ENCODE measurements around the gene PPY. TPM values are rescaled to one million over a fixed set of nuclear protein-coding genes. Genes with fewer than 3 reads are reported as not detected.

The PPY gene
- total and polyA plus RNA-seq, 2 donors (not counting 1 experiment from before 2014, with no cell fraction given), result not detected

DNA sequence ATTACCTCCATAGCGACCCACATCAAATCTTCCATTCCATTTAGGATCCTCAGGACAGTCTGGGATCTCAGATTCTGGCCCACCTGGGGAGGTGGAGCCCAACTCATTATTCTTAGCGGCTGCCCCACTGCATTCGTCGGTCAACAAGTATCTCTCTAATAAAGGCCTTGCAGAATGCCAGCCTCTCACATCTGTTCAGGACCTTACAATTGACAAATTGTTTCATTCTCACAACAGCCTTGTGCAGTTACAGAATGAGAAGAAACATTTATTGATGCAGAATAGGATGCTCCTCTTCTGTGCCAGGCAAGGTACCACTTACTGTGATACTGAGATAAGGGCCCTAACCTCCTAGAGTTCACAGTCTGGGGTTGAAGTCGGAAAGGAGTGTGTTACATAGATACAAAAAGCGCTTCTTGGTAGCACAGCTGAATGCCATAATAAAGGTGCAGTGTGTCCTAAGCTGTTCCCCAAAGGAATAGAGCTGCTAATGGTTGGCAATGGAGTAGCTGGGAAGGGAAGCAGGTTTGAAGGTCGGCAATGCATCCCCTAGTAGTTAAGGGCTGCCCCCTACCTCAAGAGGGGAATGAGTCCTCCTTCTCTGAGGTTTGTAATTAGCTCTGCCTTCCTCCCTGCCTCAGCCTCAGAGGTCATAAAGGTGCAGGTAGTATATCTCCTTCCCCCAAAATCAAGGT, 32.6 kb downstream of the PPY start:
- POLR2A ChIA-PET, result no interaction called here
- ATAC-seq (ENCODE audit: low read depth), result no peak

More for the DNA sequence above, 32.6 kb downstream of the PPY start:
- Mint-ChIP-seq H3K27me3 (peaks cover 35% of the 10 kb centered on the region), H3K27ac (peak overlapping the region; percentile 26), H3K9me3 (ENCODE audit: insufficient read depth) (no peaks in the 10 kb centered on the region), H3K4me1 (peaks cover 26% of the 10 kb centered on the region), H3K4me3 (no peak overlapping the region)
- H3K4me2 ChIP-seq (replicated peaks; ENCODE audit: low read depth, low read length, poor library complexity, severe bottlenecking), result no peak overlapping the region
- H2AFZ ChIP-seq (ENCODE audit: insufficient read depth, low read depth, low read length, poor library complexity, severe bottlenecking), result no peak overlapping the region
- H3K27ac ChIP-seq (ENCODE audit: low read length in 2 of 2), result no peak overlapping the region
- H4K20me1 ChIP-seq (ENCODE audit: control insufficient read depth, insufficient read depth, low read length, poor library complexity, severe bottlenecking), result no peaks in the 10 kb centered on the region
- H3K4me1 ChIP-seq (ENCODE audit: control insufficient read depth in 2 of 2, insufficient read depth in 2 of 2, low read length in 2 of 2), result peaks cover 27 to 32% of the 10 kb centered on the region in 2 donors
- H3K27me3 ChIP-seq (replicated peaks in 1 of 4; ENCODE audit: control extremely low read depth in 1 of 4, control insufficient read depth in 3 of 4, insufficient read depth in 4 of 4, low read length in 3 of 4), result peaks cover 0 to 46% (median 27%) of the 10 kb centered on the region in 4 experiments
- no peaks in the 10 kb centered on the region for H3K79me2 ChIP-seq (ENCODE audit: control insufficient read depth, insufficient read depth, low read length)
- CTCF ChIA-PET, result interaction anchor here (0.6 to 2.2 kb wide), 26 partner anchors 8 to 810 kb away, joined by 3 to 16 read pairs (median 5); no protein-coding TSS in a partner anchor
- peaks cover 0 to 24% (median 0%) of the 10 kb centered on the region in 3 donors for H3K9me3 ChIP-seq (ENCODE audit: control extremely low read depth in 1 of 3, control insufficient read depth in 2 of 3, insufficient read depth in 1 of 3, low read length in 2 of 3)
- TF ChIP-seq, protein P1, sequence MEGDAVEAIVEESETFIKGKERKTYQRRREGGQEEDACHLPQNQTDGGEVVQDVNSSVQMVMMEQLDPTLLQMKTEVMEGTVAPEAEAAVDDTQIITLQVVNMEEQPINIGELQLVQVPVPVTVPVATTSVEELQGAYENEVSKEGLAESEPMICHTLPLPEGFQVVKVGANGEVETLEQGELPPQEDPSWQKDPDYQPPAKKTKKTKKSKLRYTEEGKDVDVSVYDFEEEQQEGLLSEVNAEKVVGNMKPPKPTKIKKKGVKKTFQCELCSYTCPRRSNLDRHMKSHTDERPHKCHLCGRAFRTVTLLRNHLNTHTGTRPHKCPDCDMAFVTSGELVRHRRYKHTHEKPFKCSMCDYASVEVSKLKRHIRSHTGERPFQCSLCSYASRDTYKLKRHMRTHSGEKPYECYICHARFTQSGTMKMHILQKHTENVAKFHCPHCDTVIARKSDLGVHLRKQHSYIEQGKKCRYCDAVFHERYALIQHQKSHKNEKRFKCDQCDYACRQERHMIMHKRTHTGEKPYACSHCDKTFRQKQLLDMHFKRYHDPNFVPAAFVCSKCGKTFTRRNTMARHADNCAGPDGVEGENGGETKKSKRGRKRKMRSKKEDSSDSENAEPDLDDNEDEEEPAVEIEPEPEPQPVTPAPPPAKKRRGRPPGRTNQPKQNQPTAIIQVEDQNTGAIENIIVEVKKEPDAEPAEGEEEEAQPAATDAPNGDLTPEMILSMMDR (IDR thresholded peaks at IDR 0.05), result no peak
- TF ChIP-seq EZH2 (IDR thresholded peaks at IDR 0.05; ENCODE audit: borderline replicate concordance, insufficient read depth, low read depth, low read length, poor library complexity, severe bottlenecking), result no peak
- WGBS (ENCODE audit: insufficient coverage), result 95% methylated on average over 3 of the region's 7 CpGs
- no peak for DNase-seq
- no peaks in the 10 kb centered on the region for H3K36me3 ChIP-seq (replicated peaks in 1 of 2; ENCODE audit: control extremely low read depth in 1 of 2, control insufficient read depth in 1 of 2, extremely low read depth in 1 of 2, insufficient read depth in 2 of 2, low read length in 1 of 2)
- H3K4me3 ChIP-seq (ENCODE audit: control extremely low read depth in 1 of 5, extremely low read depth in 1 of 5, insufficient read depth in 1 of 5, low read depth in 2 of 5, low read length in 4 of 5), result no peak overlapping the region
- no peak overlapping the region for H3K9ac ChIP-seq (ENCODE audit: low read length)
- intact Hi-C loops (cut with micrococcal nuclease), result loop anchor here (1.0 kb wide), 1 partner anchor 132 kb away; no protein-coding TSS in a partner anchor

Measured in B cell (primary cell).